ENCODE data around the gene ARRDC5.
A peak's percentile ranks its signal among the peaks of the same experiment; 100 is the strongest.
"Not testable (repeated sequence)": the region's sequence is repeated elsewhere in the genome, so short reads cannot be mapped to it uniquely, and the experiment has no call there.

ARRDC5 gene

GRCh38 chr19:4851551-4852290, 51.0 kb downstream of the ARRDC5 start:
- Histone ChIP-seq H3K4me2 (ENCODE audit: low read depth, low read length) (no peak overlapping the region), H2AFZ (ENCODE audit: low read length) (no peak overlapping the region), H3K9me3 (replicated peaks; ENCODE audit: insufficient read depth, low read length) (no peaks in the 10 kb centered on the region), H3K4me1 (ENCODE audit: low read length) (no peaks in the 10 kb centered on the region), H3K4me3 (ENCODE audit: low read length) (no peak overlapping the region), H3K79me2 (ENCODE audit: low read length) (no peaks in the 10 kb centered on the region), H3F3A (ENCODE audit: insufficient read depth, low read length) (no peaks in the 10 kb centered on the region), H3K36me3 (replicated peaks; ENCODE audit: insufficient read depth, low read length) (no peaks in the 10 kb centered on the region), H3K9me2 (replicated peaks; ENCODE audit: insufficient read depth, low read length) (no peaks in the 10 kb centered on the region), H3K27me3 (replicated peaks; ENCODE audit: insufficient read depth, low read length) (no peaks in the 10 kb centered on the region), H3K27ac (ENCODE audit: low read length) (no peak overlapping the region), H3K9ac (ENCODE audit: low read length) (no peak overlapping the region), H4K20me1 (ENCODE audit: insufficient read depth, low read length) (no peaks in the 10 kb centered on the region)
- TF ChIP-seq CTCF (IDR thresholded peaks at IDR 0.05; ENCODE audit: low read length): peak; percentile 94
- no peak for TF ChIP-seq EZH2 (optimal IDR thresholded peaks at IDR 0.05; ENCODE audit: low read depth, low read length)
- peak; percentile 32 for DNase-seq

DNA sequence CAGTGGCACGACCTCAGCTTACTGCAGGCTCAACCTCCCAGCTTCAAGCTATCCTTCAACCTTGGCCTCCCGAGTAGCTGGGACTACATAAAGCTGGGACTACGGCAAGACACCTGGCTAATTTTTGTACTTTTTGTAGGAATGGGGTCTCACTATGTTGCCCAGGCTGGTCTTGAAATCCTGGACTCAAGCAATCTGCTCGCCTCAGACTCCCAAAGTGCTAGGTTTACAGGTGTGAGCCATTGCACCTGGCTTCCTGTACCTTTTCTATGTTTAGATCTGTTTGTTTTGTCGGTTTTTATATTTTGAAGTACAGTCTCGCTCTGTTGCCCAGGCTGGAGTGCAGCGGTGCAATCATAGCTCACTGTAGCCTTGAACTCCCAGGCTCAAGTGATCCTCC, 53.7 kb downstream of the ARRDC5 start:
- no peak overlapping the region for H3K9ac ChIP-seq (ENCODE audit: low read length)
- TF ChIP-seq EZH2 (optimal IDR thresholded peaks at IDR 0.05; ENCODE audit: low read depth, low read length): no peak
- TF ChIP-seq CTCF (IDR thresholded peaks at IDR 0.05; ENCODE audit: low read length): no peak
- TF ChIP-seq EZH2phosphoT487 (IDR thresholded peaks at IDR 0.05; ENCODE audit: low read length): no peak
- H3F3A ChIP-seq (ENCODE audit: insufficient read depth, low read length): no peaks in the 10 kb centered on the region
- H3K79me2 ChIP-seq (ENCODE audit: low read length): no peaks in the 10 kb centered on the region
- H3K4me3 ChIP-seq (ENCODE audit: low read length): no peak overlapping the region
- no peaks in the 10 kb centered on the region for H3K36me3 ChIP-seq (replicated peaks; ENCODE audit: insufficient read depth, low read length)
- H3K9me3 ChIP-seq (replicated peaks; ENCODE audit: insufficient read depth, low read length): no peaks in the 10 kb centered on the region
- no peaks in the 10 kb centered on the region for H3K4me1 ChIP-seq (ENCODE audit: low read length)
- no peak overlapping the region for H3K4me2 ChIP-seq (ENCODE audit: low read depth, low read length)
- no peaks in the 10 kb centered on the region for H3K27me3 ChIP-seq (replicated peaks; ENCODE audit: insufficient read depth, low read length)
- H3K9me2 ChIP-seq (replicated peaks; ENCODE audit: insufficient read depth, low read length): no peaks in the 10 kb centered on the region
- no peak for DNase-seq
- H4K20me1 ChIP-seq (ENCODE audit: insufficient read depth, low read length): no peaks in the 10 kb centered on the region
- no peak overlapping the region for H3K27ac ChIP-seq (ENCODE audit: low read length)
- H2AFZ ChIP-seq (ENCODE audit: low read length): no peak overlapping the region

DNA sequence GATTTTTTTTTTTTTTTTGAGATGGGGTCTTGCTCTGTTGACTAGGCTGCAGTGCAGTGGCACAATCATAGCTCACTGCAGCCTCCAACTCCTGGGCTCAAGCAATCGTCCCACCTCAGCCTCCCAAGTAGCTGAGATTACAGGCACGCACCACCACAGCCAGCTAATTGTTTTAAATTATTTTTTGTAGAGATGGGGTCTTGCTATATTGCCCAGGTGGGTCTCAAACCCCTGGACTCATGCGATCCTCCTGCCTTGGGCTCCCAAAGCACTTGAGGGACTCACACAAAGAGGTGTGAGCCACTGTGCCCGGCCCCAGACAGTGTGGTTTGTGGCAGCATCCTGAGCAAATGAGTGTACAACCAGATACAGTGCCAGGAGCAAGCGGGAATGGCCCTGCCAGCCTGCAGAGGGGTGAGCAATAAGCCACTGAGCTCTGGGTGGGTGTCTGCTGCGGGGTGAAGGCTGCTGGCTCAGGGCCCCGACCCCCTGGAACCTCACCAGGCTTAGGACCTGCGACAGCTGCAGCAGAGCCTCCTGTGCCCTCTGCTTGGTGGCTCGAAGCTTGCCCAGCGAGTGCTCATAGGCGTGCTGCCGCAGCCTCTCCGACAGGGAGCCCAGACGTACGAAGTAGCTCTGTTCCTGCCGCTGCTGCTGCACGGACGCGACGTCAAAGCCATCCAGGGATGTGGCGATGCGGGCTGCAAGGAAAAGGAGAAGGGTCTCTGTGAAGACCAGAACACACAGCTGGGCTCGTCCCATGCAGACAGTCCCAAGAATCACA, 55.3 kb downstream of the ARRDC5 start:
- H3F3A ChIP-seq (ENCODE audit: insufficient read depth, low read length): no peaks in the 10 kb centered on the region
- H3K9me3 ChIP-seq (replicated peaks; ENCODE audit: insufficient read depth, low read length): no peaks in the 10 kb centered on the region
- no peaks in the 10 kb centered on the region for H4K20me1 ChIP-seq (ENCODE audit: insufficient read depth, low read length)
- no peaks in the 10 kb centered on the region for H3K79me2 ChIP-seq (ENCODE audit: low read length)
- H2AFZ ChIP-seq (ENCODE audit: low read length): no peak overlapping the region
- no peak overlapping the region for H3K4me3 ChIP-seq (ENCODE audit: low read length)
- no peak overlapping the region for H3K9ac ChIP-seq (ENCODE audit: low read length)
- H3K9me2 ChIP-seq (replicated peaks; ENCODE audit: insufficient read depth, low read length): no peaks in the 10 kb centered on the region
- no peak overlapping the region for H3K27ac ChIP-seq (ENCODE audit: low read length)
- no peaks in the 10 kb centered on the region for H3K36me3 ChIP-seq (replicated peaks; ENCODE audit: insufficient read depth, low read length)
- TF ChIP-seq EZH2 (optimal IDR thresholded peaks at IDR 0.05; ENCODE audit: low read depth, low read length) (no peak), EZH2phosphoT487 (IDR thresholded peaks at IDR 0.05; ENCODE audit: low read length) (no peak), CTCF (IDR thresholded peaks at IDR 0.05; ENCODE audit: low read length) (no peak)
- DNase-seq: no peak
- no peaks in the 10 kb centered on the region for H3K27me3 ChIP-seq (replicated peaks; ENCODE audit: insufficient read depth, low read length)
- H3K4me2 ChIP-seq (ENCODE audit: low read depth, low read length): no peak overlapping the region
- H3K4me1 ChIP-seq (ENCODE audit: low read length): no peaks in the 10 kb centered on the region

DNA sequence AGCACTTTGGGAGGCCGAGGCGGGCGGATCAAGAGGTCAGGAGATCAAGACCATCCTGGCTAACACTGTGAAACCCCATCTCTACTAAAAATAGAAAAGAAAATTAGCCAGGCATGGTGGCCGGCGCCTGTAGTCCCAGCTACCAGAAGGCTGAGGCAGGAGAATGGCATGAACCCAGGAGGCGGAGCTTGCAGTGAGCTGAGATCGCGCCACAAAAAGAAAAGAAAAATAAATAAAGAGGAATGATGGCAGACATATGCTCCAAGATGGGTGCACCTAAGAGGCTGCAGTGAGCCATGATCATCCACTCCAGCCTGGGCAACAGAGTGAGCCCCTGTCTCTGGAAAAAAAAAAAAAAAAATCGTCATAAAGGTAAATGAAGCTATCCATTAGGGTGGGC, 56.7 kb downstream of the ARRDC5 start:
- not testable (repeated sequence) for H3K9ac ChIP-seq (ENCODE audit: low read length); H3K4me2 ChIP-seq (ENCODE audit: low read depth, low read length); H3K4me3 ChIP-seq (ENCODE audit: low read length); H3K79me2 ChIP-seq (ENCODE audit: low read length); DNase-seq; H3K4me1 ChIP-seq (ENCODE audit: low read length); H3F3A ChIP-seq (ENCODE audit: insufficient read depth, low read length); H3K27ac ChIP-seq (ENCODE audit: low read length); H3K27me3 ChIP-seq (replicated peaks; ENCODE audit: insufficient read depth, low read length); H3K9me2 ChIP-seq (replicated peaks; ENCODE audit: insufficient read depth, low read length); H4K20me1 ChIP-seq (ENCODE audit: insufficient read depth, low read length); H3K36me3 ChIP-seq (replicated peaks; ENCODE audit: insufficient read depth, low read length); H2AFZ ChIP-seq (ENCODE audit: low read length); H3K9me3 ChIP-seq (replicated peaks; ENCODE audit: insufficient read depth, low read length)
